Measurements from ENCODE around the gene P2RX4. TPM values are rescaled to one million over a fixed set of nuclear protein-coding genes. Genes with fewer than 3 reads are reported as not detected.

P2RX4 gene
- total RNA-seq, 1 experiment from 2014 or later, result 17.1 TPM

GRCh38 chr12:121273364-121273896, 63.5 kb downstream of the P2RX4 start:
- POLR2A ChIA-PET, result no interaction called here
- H3K27me3 ChIP-seq (ENCODE audit: insufficient read depth, low read length), result no peaks in the 10 kb centered on the region
- ATAC-seq, result no peak
- CTCF ChIA-PET, result no interaction called here
- H3K9ac ChIP-seq (ENCODE audit: low read length), result no peak overlapping the region
- H3K36me3 ChIP-seq (ENCODE audit: control insufficient read depth in 1 of 2, insufficient read depth in 2 of 2, low read length in 2 of 2), result peaks cover 8 to 11% of the 10 kb centered on the region in 2 experiments; a peak in 3 of 4 replicates
- H3K4me2 ChIP-seq (ENCODE audit: low read length), result no peak overlapping the region
- peaks cover 0 to 8% of the 10 kb centered on the region in 2 experiments; a peak in 1 of 4 replicates for H3K4me1 ChIP-seq (ENCODE audit: control insufficient read depth in 1 of 2, insufficient read depth in 2 of 2, low read length in 2 of 2)
- no peak overlapping the region for H3K4me3 ChIP-seq (replicated peaks in 1 of 2; ENCODE audit: low read depth in 1 of 2, low read length in 2 of 2)
- RAD21 ChIA-PET (ENCODE audit: low non-redundant PET in 1 of 2, low total read pairs in 2 of 2, uncharacterized antibody in 2 of 2, unreplicated experiment in 2 of 2), result no interaction called here
- H3K79me2 ChIP-seq (ENCODE audit: insufficient read depth, low read length), result peaks cover 14% of the 10 kb centered on the region
- DNase-seq (ENCODE audit: low read depth, low spot score), result no peak
- no peak overlapping the region for H3K27ac ChIP-seq (ENCODE audit: low read depth, low read length)
- no peaks in the 10 kb centered on the region for H3K9me2 ChIP-seq (ENCODE audit: insufficient read depth)
- no peaks in the 10 kb centered on the region for H4K20me1 ChIP-seq (ENCODE audit: insufficient read depth)
- H2AFZ ChIP-seq (ENCODE audit: low read depth, low read length, poor library complexity, severe bottlenecking), result no peak overlapping the region
- TF ChIP-seq, protein P1, sequence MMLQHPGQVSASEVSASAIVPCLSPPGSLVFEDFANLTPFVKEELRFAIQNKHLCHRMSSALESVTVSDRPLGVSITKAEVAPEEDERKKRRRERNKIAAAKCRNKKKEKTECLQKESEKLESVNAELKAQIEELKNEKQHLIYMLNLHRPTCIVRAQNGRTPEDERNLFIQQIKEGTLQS (IDR thresholded peaks at IDR 0.05), result no peak
- no peak for TF ChIP-seq CTCF (IDR thresholded peaks at IDR 0.05 in 2 of 3, conservative IDR thresholded peaks at IDR 0.05 in 1 of 3; ENCODE audit: borderline replicate concordance in 1 of 3, insufficient read depth in 1 of 3, low read depth in 2 of 3, low read length in 2 of 3)
- TF ChIP-seq CEBPB (IDR thresholded peaks at IDR 0.05; ENCODE audit: low read depth), result no peak
- no peak for TF ChIP-seq JUND (IDR thresholded peaks at IDR 0.05)
- no peak for TF ChIP-seq RAD21 (IDR thresholded peaks at IDR 0.05; ENCODE audit: low read depth)
- no peaks in the 10 kb centered on the region for H3K9me3 ChIP-seq (ENCODE audit: control insufficient read depth in 1 of 2, insufficient read depth in 1 of 2, low read depth in 1 of 2, low read length in 2 of 2)
- no TSS peak for BruUV-seq (replicated peaks)
- intact Hi-C loops (cut with micrococcal nuclease), result no loop called here

DNA sequence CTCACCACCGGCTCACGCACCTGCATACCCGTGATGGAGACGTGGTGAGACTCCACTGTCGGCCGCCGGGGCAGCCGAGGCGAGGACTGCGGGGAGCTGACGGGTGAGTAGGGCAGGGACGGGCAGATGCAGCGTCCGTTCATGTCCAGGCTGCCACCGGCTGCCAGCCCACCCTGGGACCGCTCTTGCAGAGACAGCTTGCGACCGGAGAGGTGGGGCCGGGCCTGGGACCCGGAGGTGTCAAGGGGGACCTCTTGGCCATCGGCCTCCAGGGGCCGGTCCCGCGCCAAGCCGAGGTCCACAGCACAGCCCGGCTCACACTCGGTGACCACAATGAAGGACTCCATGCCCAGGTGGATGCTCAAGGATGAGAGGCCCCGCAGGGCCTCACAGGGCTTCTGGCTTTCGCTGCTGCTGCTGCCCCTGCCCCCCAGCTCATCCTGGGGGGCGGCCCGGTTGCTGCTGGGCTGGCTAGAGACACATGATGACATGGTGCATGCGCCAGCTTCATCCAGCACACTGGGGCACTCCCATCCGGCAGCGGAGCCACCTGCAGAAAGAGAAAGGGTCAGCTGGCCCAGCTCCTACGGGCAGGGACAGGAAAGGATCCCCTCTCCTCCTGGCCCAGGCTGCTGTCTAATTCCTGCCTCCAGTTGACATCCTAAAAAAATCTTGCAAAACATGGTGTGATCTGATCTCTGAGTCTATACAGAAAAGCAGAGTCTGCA, 64.3 kb downstream of the P2RX4 start:
- Histone ChIP-seq H3K27ac (ENCODE audit: low read depth, low read length) (no peak overlapping the region), H3K79me2 (ENCODE audit: insufficient read depth, low read length) (peaks cover 18% of the 10 kb centered on the region), H3K4me1 (ENCODE audit: control insufficient read depth in 1 of 2, insufficient read depth in 2 of 2, low read length in 2 of 2) (peaks cover 0 to 8% of the 10 kb centered on the region in 2 experiments; a peak in 1 of 4 replicates), H3K36me3 (ENCODE audit: control insufficient read depth in 1 of 2, insufficient read depth in 2 of 2, low read length in 2 of 2) (peaks cover 3 to 5% of the 10 kb centered on the region in 2 experiments; a peak in 3 of 4 replicates), H3K4me3 (replicated peaks in 1 of 2; ENCODE audit: low read depth in 1 of 2, low read length in 2 of 2) (no peak overlapping the region), H3K4me2 (ENCODE audit: low read length) (no peak overlapping the region), H3K9me3 (ENCODE audit: control insufficient read depth in 1 of 2, insufficient read depth in 1 of 2, low read depth in 1 of 2, low read length in 2 of 2) (no peaks in the 10 kb centered on the region), H2AFZ (ENCODE audit: low read depth, low read length, poor library complexity, severe bottlenecking) (no peak overlapping the region), H4K20me1 (ENCODE audit: insufficient read depth) (no peaks in the 10 kb centered on the region), H3K27me3 (ENCODE audit: insufficient read depth, low read length) (no peaks in the 10 kb centered on the region), H3K9ac (ENCODE audit: low read length) (no peak overlapping the region), H3K9me2 (ENCODE audit: insufficient read depth) (no peaks in the 10 kb centered on the region)
- intact Hi-C loops (cut with micrococcal nuclease), result no loop called here
- ATAC-seq (no peak), DNase-seq (ENCODE audit: low read depth, low spot score) (no peak)
- no TSS peak for BruUV-seq (replicated peaks)
- POLR2A ChIA-PET, result no interaction called here
- CTCF ChIA-PET, result no interaction called here
- RAD21 ChIA-PET (ENCODE audit: low non-redundant PET in 1 of 2, low total read pairs in 2 of 2, uncharacterized antibody in 2 of 2, unreplicated experiment in 2 of 2), result no interaction called here
- no peak for TF ChIP-seq SIN3A (IDR thresholded peaks at IDR 0.05; ENCODE audit: low read depth)
- no peak for TF ChIP-seq CTCF (IDR thresholded peaks at IDR 0.05 in 2 of 3, conservative IDR thresholded peaks at IDR 0.05 in 1 of 3; ENCODE audit: borderline replicate concordance in 1 of 3, insufficient read depth in 1 of 3, low read depth in 2 of 3, low read length in 2 of 3)
- TF ChIP-seq POLR2A (IDR thresholded peaks at IDR 0.05; ENCODE audit: borderline replicate concordance, extremely low read depth, insufficient read depth, insufficient read length), result no peak
- TF ChIP-seq, protein P2, sequence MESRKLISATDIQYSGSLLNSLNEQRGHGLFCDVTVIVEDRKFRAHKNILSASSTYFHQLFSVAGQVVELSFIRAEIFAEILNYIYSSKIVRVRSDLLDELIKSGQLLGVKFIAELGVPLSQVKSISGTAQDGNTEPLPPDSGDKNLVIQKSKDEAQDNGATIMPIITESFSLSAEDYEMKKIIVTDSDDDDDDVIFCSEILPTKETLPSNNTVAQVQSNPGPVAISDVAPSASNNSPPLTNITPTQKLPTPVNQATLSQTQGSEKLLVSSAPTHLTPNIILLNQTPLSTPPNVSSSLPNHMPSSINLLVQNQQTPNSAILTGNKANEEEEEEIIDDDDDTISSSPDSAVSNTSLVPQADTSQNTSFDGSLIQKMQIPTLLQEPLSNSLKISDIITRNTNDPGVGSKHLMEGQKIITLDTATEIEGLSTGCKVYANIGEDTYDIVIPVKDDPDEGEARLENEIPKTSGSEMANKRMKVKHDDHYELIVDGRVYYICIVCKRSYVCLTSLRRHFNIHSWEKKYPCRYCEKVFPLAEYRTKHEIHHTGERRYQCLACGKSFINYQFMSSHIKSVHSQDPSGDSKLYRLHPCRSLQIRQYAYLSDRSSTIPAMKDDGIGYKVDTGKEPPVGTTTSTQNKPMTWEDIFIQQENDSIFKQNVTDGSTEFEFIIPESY (IDR thresholded peaks at IDR 0.05; ENCODE audit: extremely low read depth, insufficient replicate concordance, low read length), result no peak
- no peak for TF ChIP-seq ELF1 (IDR thresholded peaks at IDR 0.05; ENCODE audit: borderline replicate concordance, low read depth)
- TF ChIP-seq MAX (IDR thresholded peaks at IDR 0.05), result no peak
- no peak for TF ChIP-seq SRF (IDR thresholded peaks at IDR 0.05; ENCODE audit: low read depth)
- TF ChIP-seq ZNF274 (IDR thresholded peaks at IDR 0.05; ENCODE audit: low read depth, low read length), result no peak
- TF ChIP-seq JUND (IDR thresholded peaks at IDR 0.05), result no peak

All from HCT116 (cell line).